Activated CD4-positive, alpha-beta T cell treated with anti-CD3 and anti-CD28 coated beads, Interleukin-10, Interleukin-2, amounts not matched to agents 100 ng/mL and 50 ng/mL, durations not matched to agents 16 hours and 8 hours (primary cell): Measurements from ENCODE around the gene KIF2A.

ENCODE experiments used
- DNase-seq: peaks from one replicate; pipeline ENCODE4 v3.0.0-alpha.2; 2020

Gene KIF2A

DNA sequence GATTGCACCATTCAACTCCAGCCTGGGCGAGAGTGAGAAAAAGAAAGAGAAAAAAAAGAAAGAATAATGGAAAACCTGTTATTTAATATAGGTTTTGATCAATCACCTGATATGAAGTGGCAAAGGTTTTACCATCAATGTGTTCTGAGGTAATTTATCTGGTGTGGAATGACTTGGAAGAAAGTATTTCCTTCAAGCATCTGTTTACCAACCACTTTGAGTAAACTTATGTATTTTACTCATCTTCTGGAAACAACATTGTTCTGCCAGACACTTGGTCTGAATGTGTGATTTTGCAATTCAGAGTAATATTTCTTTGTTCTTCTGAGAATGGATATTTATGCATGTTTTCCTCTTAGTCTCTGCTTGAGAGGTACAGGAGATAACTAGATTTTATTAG is 24.3 kb downstream of the KIF2A start:
- peak; percentile 29 for DNase-seq

DNA sequence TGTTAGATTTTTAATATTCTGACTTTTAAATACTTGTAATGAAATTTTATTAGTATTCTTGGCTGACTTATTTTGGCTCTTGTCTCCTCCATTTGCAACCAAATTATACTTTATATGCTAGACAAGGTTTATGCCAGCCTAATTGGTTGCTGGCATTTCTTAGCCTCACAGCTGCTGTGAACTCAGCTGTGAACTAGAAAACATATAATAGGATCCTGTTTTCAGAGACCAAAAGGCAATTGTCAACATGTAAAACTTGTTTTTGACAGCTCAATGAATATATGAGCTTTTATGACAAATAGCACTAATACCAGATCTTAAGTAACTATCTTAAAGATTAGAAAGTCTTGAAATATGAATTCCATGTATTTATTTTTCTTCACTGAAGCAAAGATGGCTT is 25.9 kb downstream of the KIF2A start:
- DNase-seq = no peak

- DNase-seq = no peak
Measured at GRCh38 chr5:62333250-62333794, 27.3 kb downstream of the KIF2A start.

DNA sequence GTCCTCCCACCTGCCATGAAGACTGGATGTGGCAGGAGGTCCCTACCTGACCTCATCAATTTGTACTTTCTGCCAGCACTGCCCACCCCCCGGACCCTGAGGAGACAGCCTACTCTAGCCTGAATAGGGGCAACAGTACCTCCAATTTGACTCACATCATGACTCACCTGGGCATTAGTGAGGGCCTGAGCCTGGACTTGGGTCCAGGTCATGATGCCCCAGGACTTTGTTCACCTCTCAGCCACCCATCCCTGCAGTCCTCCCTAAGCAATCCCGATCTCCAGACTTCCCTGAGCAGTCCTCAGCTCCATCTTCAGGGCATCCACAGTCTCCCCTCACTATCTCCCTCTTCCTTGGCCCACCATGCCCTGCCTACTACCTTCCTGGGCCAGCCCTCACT is 28.1 kb downstream of the KIF2A start:
- no peak for DNase-seq

DNA sequence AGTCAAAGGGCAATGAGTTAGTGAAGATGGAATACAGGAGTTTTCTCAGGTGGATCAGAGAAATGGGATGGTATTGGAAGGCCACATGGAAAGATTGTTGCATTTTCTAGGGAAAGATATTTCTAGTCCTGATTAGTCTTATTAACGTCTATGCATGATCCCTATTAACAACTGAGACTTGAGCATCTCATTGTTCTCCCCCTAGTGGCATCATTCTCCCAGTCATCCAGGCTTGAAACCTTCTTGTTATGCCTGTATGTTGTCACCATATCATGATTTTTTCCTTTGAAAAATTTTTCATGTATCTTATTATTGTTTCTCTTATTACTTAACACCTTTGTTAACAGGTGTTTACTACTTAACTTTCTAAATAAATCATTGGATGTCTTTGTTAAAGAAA is 34.4 kb downstream of the KIF2A start:
- DNase-seq = no peak

- peak; percentile 32 for DNase-seq
Measured at GRCh38 chr5:62340979-62341378, 35.0 kb downstream of the KIF2A start.

DNA sequence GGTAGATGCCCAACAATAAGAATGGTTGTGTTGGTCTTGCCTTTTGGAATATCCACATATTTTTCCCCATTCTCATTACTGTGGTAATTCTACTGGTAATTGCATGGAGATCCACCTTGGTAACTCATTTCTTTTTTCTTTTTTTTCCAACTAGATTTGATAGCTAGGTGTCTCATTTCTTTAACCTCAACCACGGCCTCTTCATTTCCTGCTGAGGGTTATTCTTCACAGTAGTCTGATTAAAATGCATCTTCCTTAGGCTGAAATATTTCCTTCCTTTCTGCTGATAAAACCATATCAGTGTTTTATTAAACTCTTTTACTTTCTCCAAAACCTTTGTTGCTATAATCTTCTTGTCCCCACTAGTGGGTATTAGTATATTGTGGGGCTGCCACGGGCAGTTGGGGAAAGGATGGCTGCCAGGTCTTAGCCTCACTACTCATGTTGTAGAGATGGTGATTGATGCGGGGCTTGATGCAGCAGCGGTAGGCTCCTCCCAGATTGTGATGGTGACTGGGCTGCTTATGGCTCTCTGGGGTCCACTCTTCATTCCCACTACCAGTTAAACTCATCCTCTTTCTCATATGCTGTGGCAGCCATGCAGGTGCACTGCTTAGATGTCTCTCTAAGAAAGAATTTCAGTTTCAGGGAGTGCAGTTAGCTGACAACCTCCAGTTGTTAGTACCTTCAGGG is 35.9 kb downstream of the KIF2A start:
- peak; percentile 47 for DNase-seq

GRCh38 chr5:62342476-62342837 is 36.5 kb downstream of the KIF2A start:
- no peak for DNase-seq

DNA sequence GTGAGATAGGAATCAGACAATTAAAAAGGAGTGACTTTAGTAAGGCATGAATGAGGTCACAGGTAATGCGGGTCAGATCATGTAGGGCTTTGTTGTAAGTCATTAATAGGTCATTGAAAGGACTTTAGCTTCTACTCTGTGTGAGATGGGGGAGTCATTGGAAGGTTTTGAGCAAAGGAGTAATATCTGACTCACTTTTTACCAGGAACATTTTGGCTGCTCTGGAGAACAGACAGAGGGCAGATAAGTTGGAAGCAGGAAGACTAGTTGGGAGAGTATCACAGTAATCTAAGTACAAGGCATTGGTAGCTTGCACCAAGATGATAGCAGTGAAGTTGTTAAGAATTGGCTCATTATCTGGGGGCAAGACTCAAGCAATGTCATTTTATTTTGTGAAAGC is 37.4 kb downstream of the KIF2A start:
- no peak for DNase-seq

GRCh38 chr5:62346748-62347147 is 40.7 kb downstream of the KIF2A start:
- no peak for DNase-seq

DNA sequence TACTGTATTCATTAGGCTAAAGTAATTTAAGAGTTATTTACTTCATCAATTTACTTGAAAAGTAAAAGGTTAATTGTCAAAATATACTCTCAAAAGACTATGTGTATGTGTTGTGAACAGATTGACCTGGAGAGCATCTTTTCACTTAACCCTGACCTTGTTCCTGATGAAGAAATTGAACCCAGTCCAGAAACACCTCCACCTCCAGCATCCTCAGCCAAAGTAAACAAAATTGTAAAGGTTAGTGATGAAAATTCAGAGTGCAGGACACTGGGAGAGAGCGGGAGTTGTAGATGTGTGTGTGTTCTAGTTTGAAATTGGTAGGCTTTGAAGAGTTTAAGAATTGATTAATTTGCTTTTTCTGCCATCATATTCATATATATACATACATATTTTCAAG is 41.9 kb downstream of the KIF2A start:
- DNase-seq = no peak

DNA sequence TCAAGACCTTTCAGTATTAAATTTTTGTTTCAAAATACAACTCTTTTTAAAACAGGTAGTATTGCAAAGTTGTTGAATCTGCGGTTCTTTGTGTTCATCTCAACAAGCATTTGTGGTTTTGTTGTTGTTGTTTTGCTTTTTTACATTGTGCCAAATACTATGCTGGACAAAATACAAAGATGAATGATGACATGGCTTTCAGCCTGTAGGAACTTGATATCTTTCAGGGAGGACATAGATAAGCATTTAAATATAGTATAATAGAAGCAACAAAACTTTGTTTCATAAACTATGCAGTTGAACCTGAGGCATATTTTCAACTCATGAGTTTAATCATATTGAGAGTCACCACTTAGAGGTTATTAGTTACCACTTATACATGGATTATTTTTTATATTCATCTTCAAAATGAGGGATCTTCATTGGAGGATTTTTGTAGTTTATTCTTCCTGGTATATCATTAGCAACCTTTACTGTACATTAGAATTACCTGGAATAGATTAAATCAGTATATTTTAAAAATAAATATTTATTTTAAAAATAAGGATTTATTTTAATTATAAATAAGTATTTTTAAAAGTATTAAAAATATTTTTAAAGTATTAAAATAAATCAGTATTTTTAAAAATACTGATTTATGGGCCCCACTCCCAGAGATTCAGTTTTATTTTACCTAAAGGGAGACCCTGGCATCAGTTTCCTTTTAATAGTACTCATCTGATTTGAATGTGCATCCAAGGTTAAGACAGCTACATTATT is 42.9 kb downstream of the KIF2A start:
- DNase-seq = no peak

GRCh38 chr5:62354028-62354874 is 48.2 kb downstream of the KIF2A start:
- peak; percentile 56 for DNase-seq

- DNase-seq = no peak
Measured at GRCh38 chr5:62362701-62363100, 56.7 kb downstream of the KIF2A start.

GRCh38 chr5:62369039-62369438 is 63.0 kb downstream of the KIF2A start:
- DNase-seq = peak; percentile 7

DNA sequence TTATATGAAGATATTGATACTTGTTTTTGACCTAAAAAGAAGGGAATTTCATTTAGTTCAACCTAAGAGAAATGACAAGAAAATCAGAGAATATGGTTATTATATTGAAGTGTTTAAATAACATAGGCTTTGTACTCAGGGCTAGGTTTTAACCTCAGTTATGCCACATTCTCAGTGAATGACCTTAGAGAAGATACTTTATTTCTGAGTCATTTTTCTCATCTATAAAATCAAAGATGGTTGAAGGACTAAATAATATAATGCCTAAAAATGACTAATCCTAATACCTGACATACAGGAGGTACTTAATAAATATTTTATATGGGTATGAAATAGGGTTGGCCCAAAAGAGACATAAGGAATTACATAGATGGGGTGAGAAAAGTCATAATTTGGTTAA is 65.4 kb downstream of the KIF2A start:
- DNase-seq = no peak

DNA sequence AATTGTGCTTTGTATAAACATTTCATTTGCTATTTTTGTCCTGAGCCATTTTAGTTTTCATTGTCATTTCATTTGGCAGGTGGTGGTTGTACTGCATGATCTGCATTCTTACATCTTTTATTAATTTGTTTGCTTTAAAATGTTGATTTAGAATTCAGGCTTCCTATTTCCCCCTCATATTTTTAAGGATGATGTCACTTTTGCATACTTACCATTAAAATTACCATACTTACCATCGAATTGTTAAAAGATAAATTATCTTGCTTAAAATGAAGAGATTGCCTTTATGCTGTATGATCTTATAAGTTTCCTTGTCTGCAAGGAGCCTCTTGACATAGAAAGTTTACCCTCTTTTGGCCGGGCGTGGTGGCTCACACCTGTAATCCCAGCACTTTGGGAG is 66.6 kb downstream of the KIF2A start:
- no peak for DNase-seq

DNA sequence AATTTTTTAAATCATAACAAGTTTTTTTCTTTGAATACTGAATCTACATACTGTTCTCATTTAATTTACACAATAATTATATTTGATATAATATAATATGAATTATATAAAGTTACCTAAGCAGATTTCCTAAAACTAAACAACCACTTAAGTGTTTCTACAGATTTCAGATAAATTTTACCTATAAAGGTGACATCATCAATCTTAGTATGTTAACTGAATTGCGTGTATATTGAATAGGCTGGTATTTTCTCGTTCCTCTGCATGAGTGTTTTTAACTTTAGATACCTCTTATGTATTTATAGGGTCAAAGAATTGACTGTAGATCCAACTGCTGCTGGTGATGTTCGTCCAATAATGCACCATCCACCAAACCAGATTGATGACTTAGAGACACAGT is 67.4 kb downstream of the KIF2A start:
- no peak for DNase-seq

GRCh38 chr5:62374090-62374489 is 68.1 kb downstream of the KIF2A start:
- no peak for DNase-seq

DNA sequence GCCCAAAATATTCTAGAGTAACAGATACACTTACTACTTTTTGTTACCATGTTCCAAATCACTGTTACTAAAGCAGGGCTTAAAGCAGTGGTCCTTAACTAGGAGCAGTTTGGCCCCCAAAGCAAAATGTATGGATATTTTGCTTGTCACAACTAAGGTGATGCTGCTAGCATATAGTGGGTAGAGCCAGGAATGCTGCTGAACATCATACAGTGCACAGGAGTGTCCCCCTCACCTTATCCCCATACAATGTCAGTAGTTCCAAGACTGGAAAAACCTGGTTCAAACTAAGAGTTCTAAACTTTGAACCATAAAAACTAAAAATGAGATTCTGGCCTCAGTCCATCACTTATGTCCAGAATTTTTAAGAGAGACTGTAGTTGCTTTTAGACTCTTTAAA is 69.6 kb downstream of the KIF2A start:
- DNase-seq = no peak

DNA sequence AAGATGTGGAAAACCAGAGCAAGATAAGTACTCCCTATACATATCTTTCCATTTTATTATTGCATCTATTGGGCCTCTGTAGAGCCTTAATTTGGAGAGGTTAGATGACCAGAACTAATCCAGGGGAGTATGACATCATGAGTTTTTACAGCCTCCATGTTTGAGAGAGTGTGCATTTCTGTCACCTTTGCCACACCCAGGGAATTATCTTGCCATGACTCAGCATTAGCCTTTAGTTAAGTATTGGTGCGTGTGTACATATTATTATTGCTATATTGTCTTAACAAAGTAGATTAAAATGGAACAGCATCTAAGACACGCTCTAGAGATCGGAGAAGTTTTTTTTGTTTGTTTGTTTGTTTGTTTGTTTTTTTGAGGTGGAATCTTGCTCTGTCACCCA is 70.1 kb downstream of the KIF2A start:
- no peak for DNase-seq

GRCh38 chr5:62385131-62385530 is 79.1 kb downstream of the KIF2A start:
- DNase-seq = no peak

GRCh38 chr5:62385816-62386400 is 79.9 kb downstream of the KIF2A start:
- no peak for DNase-seq
